ENCODE data around the gene SLCO2B1. TPM values are rescaled to one million over a fixed set of nuclear protein-coding genes. Genes with fewer than 3 reads are reported as not detected.

The SLCO2B1 gene
- total RNA-seq, 1 experiment from 2014 or later = not detected

DNA sequence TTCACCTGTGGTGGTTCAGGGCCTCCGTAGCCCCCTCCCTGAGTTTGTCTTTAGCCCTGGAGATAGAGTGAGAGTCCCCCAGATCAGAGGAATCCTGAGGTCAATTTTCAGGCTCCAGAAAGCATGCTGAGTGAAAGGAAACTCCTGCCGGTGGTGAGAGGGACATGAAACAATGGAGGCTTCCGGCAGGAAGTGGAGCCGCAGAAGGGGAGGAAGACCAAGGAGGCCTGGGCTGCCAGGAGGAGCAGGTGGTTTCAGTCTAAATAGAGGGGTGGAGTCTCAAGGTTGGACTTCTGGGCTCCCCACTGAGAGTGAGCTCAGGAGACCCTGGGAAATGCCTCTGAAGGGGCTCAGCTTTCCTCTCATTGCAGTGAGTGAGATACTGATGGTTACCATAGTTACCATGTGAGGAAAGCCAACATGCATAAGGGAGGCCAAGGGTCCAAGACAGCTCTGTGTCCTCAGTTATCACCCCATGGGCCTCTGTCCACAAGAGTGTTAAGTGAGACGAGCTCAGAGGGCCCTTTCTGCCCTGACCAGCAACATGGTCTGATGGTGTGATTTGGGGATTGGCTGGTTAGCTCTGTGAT lies 10.7 kb downstream of the SLCO2B1 start:
- Histone ChIP-seq H2BK5ac (ENCODE audit: insufficient read length, low read length) (no peak overlapping the region), H4K8ac (replicated peaks; ENCODE audit: insufficient read length, low read depth, low read length) (no peak overlapping the region), H3K9me3 (ENCODE audit: control insufficient read depth, low read depth, low read length) (peaks cover 5% of the 10 kb centered on the region), H3K23ac (ENCODE audit: insufficient read length, low read depth, low read length) (no peak overlapping the region), H3K4me2 (ENCODE audit: insufficient read depth, insufficient read length, low read length) (no peak overlapping the region), H3K4me1 (ENCODE audit: insufficient read depth, low read length) (no peaks in the 10 kb centered on the region), H3K79me1 (ENCODE audit: insufficient read depth, low read depth, low read length, poor library complexity, severe bottlenecking) (no peaks in the 10 kb centered on the region), H3K9ac (ENCODE audit: extremely low read depth, insufficient read length, low read length) (no peak overlapping the region), H3K14ac (ENCODE audit: insufficient read depth, low read length) (no peak overlapping the region), H3K4ac (ENCODE audit: low read depth, low read length) (no peak overlapping the region), H3T11ph (ENCODE audit: low read length) (no peak overlapping the region), H3K27me3 (ENCODE audit: insufficient read depth, low read length) (no peaks in the 10 kb centered on the region), H4K20me1 (ENCODE audit: control insufficient read depth, insufficient read depth, insufficient read length) (no peaks in the 10 kb centered on the region), H3K79me2 (ENCODE audit: insufficient read depth, low read length) (no peaks in the 10 kb centered on the region), H4K5ac (ENCODE audit: insufficient read length, low read depth, low read length) (no peak overlapping the region), H2AK5ac (ENCODE audit: insufficient read length, low read length) (no peak overlapping the region), H3K23me2 (ENCODE audit: insufficient read length, low read depth, low read length, poor library complexity, severe bottlenecking) (no peaks in the 10 kb centered on the region), H2BK12ac (ENCODE audit: insufficient read length, low read depth, low read length) (no peak overlapping the region), H2BK20ac (ENCODE audit: low read depth, low read length, poor library complexity, severe bottlenecking) (no peak overlapping the region), H2BK15ac (ENCODE audit: low read depth, low read length) (no peak overlapping the region), H3K56ac (ENCODE audit: insufficient read length, low read depth, low read length) (no peak overlapping the region), H2AFZ (ENCODE audit: low read length) (no peak overlapping the region), H4K91ac (ENCODE audit: insufficient read length, low read depth, low read length) (no peak overlapping the region), H3K18ac (ENCODE audit: insufficient read length, low read depth, low read length) (no peak overlapping the region), H3K27ac (ENCODE audit: insufficient read length, low read depth, low read length) (no peak overlapping the region), H2BK120ac (ENCODE audit: low read depth, low read length, poor library complexity, severe bottlenecking) (no peak overlapping the region)
- no peak for DNase-seq
- Mint-ChIP-seq H3K36me3 (ENCODE audit: insufficient read depth in 1 of 3, low read depth in 3 of 3) (peaks cover 0 to 4% (median 2%) of the 10 kb centered on the region in 3 experiments; a peak in 2 of 7 replicates), H3K4me3 (no peak overlapping the region), H3K27ac (no peak overlapping the region; a peak in 1 of 7 replicates), H3K9me3 (peaks cover 0 to 11% of the 10 kb centered on the region in 2 experiments; a peak in 3 of 5 replicates), H3K4me1 (peaks cover 12 to 13% of the 10 kb centered on the region in 2 experiments; a peak in 3 of 4 replicates), H3K27me3 (ENCODE audit: low read depth) (peaks cover 2% of the 10 kb centered on the region)
- no CpG with 5 or more reads among the region's 5 CpGs for WGBS (ENCODE audit: extremely low coverage, insufficient read length, low lambda C conversion rate)
- TF ChIP-seq CTCF (conservative IDR thresholded peaks at IDR 0.05) = no peak

Measured in H9 (cell line).